Measurements from ENCODE around the gene DPP8.
"Not testable (repeated sequence)": the region's sequence is repeated elsewhere in the genome, so short reads cannot be mapped to it uniquely, and the experiment has no call there.

Gene DPP8

GRCh38 chr15:65405791-65406423 is 111.6 kb downstream of the DPP8 start:
- DNase-seq (ENCODE audit: low read depth, low spot score), result no peak

DNA sequence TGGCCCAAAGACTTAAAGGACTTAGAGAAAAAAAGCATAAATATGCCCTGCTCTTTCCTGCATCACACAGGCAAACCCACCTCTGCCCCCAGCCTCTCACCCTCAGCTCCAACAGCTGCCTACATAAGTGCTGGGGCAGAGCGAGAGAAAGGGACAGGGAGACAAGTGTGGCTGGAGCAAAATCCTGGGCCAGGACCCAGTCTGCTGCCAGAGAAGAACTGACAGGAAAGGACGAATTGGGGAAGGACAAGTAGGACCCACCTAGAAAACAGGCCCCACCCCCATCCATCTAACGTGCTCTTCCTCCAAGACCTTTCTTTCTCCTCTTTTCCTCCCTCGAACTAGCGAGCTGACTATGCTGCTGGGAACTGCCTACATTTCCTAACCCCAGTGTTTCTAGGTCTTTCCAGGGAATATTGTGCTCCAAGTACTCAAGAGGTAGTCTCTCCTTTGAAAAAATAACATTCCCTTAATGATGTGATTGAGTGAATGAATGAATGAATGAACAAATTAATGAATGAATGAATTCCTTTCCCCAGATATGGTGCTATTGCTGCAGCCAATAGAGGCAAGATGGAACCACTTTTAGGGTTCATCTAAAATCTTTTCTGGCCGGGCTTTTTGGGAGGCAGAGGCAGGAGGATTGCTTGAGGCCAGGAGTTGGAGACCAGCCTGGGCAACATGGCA is 113.2 kb downstream of the DPP8 start:
- no peak for DNase-seq (ENCODE audit: low read depth, low spot score)

DNA sequence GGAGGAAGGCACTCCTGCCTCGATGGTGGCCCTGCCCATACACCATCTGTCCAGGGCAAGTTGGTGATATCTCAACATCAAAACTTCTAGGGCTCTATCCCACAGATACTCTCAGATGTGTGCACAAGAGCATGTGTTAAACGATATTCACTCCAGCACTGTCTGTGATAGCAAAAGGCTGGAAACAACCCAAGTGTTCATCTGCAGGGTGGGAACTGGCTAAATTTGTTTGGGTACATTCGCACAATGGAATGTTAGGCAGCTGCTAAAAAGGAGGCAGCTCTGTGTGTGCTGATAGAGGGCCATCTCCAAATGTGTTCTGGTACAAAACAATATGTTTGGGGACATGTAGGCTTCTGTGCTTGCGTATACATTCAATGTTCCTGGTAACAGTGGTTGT is 114.5 kb downstream of the DPP8 start:
- no peak for DNase-seq (ENCODE audit: low read depth, low spot score)

- no peak for DNase-seq (ENCODE audit: low read depth, low spot score)
Measured at GRCh38 chr15:65401611-65402240, 115.8 kb downstream of the DPP8 start.

- no peak for DNase-seq (ENCODE audit: low read depth, low spot score)
Measured at GRCh38 chr15:65400760-65401610, 116.5 kb downstream of the DPP8 start.

- no peak for DNase-seq (ENCODE audit: low read depth, low spot score)
Measured at GRCh38 chr15:65399997-65400396, 117.5 kb downstream of the DPP8 start.

GRCh38 chr15:65399001-65399706 is 118.3 kb downstream of the DPP8 start:
- no peak for DNase-seq (ENCODE audit: low read depth, low spot score)

DNA sequence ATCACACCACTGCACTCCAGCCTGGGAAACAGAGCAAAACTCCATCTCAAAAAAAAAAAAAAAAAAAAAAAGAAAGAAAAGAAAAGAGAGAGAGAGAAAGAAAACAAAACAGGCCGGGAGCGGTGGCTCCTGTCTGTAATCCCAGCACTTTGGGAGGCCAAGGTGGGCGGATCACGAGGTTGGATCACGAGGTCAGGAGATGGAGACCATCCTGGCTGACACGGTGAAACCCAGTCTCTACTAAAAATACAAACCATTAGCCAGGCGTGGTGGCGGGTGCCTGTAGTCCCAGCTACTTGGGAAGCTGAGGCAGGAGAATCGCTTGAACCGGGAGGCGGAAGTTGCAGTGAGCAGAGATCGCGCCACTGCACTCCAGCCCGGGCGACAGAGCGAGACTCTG is 119.0 kb downstream of the DPP8 start:
- not testable (repeated sequence) for DNase-seq (ENCODE audit: low read depth, low spot score)

DNA sequence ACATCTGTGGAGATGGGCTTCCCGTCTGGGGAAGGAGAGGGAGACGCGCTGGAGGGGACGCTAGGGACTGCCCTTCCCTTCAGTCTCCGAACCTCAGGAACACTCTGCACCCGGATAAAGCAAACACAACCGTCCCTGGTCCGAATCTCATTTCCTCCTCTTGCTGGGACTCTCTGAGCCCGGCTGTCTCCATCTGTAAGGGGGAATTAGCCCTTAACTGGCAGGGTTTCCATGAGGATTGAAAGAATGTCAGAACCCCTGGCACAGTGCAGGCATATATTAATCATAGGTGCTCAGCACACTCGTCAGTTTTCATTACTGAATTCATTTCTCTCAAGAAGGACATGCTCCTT is 120.5 kb downstream of the DPP8 start:
- DNase-seq (ENCODE audit: low read depth, low spot score), result no peak

DNA sequence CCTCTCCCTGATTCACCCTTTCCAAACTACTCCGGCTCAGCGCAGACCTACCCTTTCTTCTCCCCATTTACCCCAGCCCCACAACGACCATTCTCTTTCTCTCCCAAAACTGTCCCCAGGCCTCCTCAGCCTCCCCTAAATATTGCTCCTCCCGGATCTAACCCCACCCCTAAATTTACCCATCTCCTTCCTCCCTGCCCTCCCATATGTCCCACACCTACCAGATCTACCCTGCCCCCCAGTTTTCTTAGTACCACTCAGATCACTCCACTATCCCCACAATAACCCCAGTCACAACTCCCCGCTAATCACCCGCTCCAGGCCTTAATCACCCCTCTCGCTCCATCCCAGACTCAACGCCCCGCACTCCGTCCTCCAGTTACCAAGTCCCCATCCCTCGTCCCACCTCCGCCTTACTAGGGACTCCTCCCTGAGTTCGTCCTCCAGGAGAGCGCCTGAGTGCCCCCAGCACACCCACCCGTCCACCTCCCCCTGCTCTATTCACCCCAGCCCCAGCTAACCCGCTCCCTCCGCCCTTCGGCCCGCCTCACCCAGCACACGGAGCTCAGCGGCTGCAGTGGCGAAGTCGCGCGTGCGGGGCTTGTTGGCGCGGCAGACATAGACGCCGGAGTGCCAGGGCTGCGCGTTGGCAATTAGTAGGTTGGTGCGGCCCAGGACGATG is 121.1 kb downstream of the DPP8 start:
- DNase-seq (ENCODE audit: low read depth, low spot score), result no peak

DNA sequence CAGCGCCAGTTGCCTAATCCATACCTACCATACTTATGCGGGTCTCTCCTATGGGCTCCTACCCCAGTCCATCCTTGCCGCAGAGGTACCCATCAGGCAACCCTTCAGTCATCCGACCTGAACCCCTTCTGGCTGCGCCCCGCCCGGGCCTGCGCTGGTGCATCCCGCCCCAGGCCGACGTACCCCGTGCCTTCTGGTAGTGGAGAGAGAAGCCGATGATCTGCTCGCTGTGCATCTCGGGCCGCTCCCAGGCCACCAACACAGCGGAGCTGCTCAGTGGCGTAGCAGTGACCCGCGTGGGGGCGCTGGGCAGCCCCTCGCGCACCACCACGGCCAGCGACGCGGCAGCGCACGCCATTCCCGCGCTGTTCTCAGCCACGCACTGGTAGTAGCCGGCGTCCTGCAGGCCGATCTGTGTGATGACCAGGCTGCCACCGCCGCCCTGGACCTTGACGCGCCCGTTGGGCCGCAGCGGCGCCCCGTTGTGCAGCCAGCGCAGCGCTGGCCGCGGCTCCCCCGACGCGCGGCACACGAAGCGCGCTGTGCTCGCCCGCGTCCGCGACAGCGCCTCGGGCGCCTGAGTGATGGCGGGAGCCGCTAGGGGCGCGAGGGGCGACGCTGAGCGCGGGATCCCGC is 121.8 kb downstream of the DPP8 start:
- no peak for DNase-seq (ENCODE audit: low read depth, low spot score)

DNA sequence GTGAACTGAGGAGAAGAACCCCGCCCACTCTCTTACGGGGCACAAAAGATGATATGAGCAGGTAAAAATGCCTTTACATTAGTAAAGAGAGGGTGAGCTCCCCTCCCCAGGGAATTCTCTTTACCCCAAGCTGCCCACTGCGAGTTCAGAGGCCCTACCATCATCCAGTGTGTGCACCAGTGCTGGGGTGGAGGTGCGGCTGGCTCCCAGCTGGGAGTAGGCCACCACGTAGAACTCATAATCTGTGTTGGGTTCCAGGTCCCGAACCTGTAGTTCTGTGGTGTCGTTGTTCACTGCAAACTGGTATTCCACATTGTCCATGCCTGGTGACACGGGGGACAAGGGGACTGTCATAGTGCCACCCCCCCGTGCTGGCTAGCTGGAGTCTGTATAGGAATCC is 122.6 kb downstream of the DPP8 start:
- no peak for DNase-seq (ENCODE audit: low read depth, low spot score)

- no peak for DNase-seq (ENCODE audit: low read depth, low spot score)
Measured at GRCh38 chr15:65394280-65394789, 123.2 kb downstream of the DPP8 start.

GRCh38 chr15:65393557-65393956 is 123.9 kb downstream of the DPP8 start:
- no peak for DNase-seq (ENCODE audit: low read depth, low spot score)

DNA sequence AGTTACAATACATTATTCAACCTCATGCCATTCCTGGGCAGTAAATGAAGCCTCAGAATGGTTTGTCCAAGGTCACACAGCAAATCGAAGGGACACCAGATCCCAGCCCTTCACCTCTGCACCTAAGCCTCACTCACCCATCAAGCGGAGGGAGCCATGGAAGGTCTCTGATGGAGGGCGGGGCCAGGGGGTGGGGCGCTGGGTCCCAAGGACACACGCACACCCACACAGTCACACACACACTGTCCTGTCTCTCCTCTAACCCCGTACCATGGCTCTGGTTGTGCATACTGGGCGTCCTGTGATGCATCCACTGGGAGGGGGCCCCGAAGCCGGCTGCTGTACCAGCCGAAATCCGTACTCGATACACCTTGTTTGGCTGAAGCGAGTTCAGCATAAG is 124.4 kb downstream of the DPP8 start:
- no peak for DNase-seq (ENCODE audit: low read depth, low spot score)

All from activated naive CD8-positive, alpha-beta T cell treated with anti-CD3 and anti-CD28 coated beads, Interleukin-2, amount 50 U/mL, for 16 hours (primary cell).